K562 (cell line): Measurements from ENCODE around the gene ZDHHC11. TPM values are rescaled to one million over a fixed set of nuclear protein-coding genes. Genes with fewer than 3 reads are reported as not detected.

Source experiments
- ATAC-seq: fragments of 200-7000 bp; cut with Tn5 transposase; 3 replicates; pipeline ENCODE4 v1.9.1; 2020; ENCODE audit warnings: moderate library complexity
- BruUV-seq: library from RNA; stranded (reverse); fragments of 400-500 nt; replicated peaks from 2 replicates; lab custom pipeline; 2021; lab: Mats Ljungman, UMichigan
- CTCF ChIA-PET: fragments of 300-600 bp; formaldehyde crosslinking; extraction: SDS; loops from one replicate; lab custom pipeline; 2021; ENCODE audit warnings: low intra/inter-chr PET ratio; lab: Yijun Ruan, JAX
- POLR2A ChIA-PET: fragments of 300-600, 350-650 bp; sonication (Branson Sonifier 250); formaldehyde crosslinking; extraction: SDS; loops from one replicate; lab custom pipeline; 2021; ENCODE audit warnings: antibody characterized with exemption, inconsistent platforms; lab: Yijun Ruan, JAX
- DNase-seq, 4 experiments: peaks; one replicate each; pipeline versions ENCODE4 v3.0.0 to v3.0.0-alpha.2; 2011 to 2018; ENCODE audit warnings: low spot score in 3 of 4, mixed read lengths in 3 of 4; ENCODE audit errors: extremely low read depth in 1 of 4
- FAIRE-seq: peaks from 2 replicates; lab custom pipeline; 2011; peaks lifted over from hg19 to GRCh38; lab: Jason Lieb, UNC
- H2AFZ ChIP-seq: 2 replicates; pipeline ENCODE4 v1.6.0; 2011; ENCODE audit warnings: low read depth, low read length, control low read depth, inconsistent platforms
- H3K27ac ChIP-seq: fragments of 200-600 bp; 3 replicates; pipeline ENCODE4 v1.8.0; 2011; ENCODE audit warnings: low read depth, mild to moderate bottlenecking, control low read depth, inconsistent platforms, low read length, moderate library complexity, mixed read lengths; ENCODE audit errors: extremely low read depth
- H3K27me3 ChIP-seq, 2 experiments: fragments of 300-600 bp in 1 of 2; 2 replicates in 1 of 2; 3 replicates in 1 of 2; pipeline versions ENCODE4 v1.6.0 to v1.8.0; 2011; ENCODE audit warnings: inconsistent platforms in 2 of 2, low read length in 2 of 2, mild to moderate bottlenecking in 1 of 2, mixed read lengths in 1 of 2, moderate library complexity in 1 of 2; ENCODE audit not compliant: control insufficient read depth in 2 of 2, insufficient read depth in 2 of 2
- H3K36me3 ChIP-seq: fragments of 300-600 bp; 3 replicates; pipeline ENCODE4 v1.8.0; 2011; ENCODE audit warnings: mild to moderate bottlenecking, low read length, inconsistent platforms; ENCODE audit not compliant: control insufficient read depth, insufficient read depth
- H3K4me1 ChIP-seq, 2 experiments: fragments of 200-600 bp in 1 of 2; replicated peaks in 1 of 2; 2 replicates in 1 of 2; 3 replicates in 1 of 2; pipeline versions ENCODE4 v1.5.1 to v1.8.0; 2011; ENCODE audit warnings: inconsistent platforms in 2 of 2, low read length in 2 of 2, mild to moderate bottlenecking in 1 of 2, mixed read lengths in 1 of 2, moderate library complexity in 1 of 2; ENCODE audit not compliant: control insufficient read depth in 2 of 2, insufficient read depth in 2 of 2
- H3K4me2 ChIP-seq: 2 replicates; pipeline ENCODE4 v1.6.1; 2011; ENCODE audit warnings: low read length, control low read depth, inconsistent platforms, mixed read lengths; ENCODE audit not compliant: insufficient read depth
- H3K4me3 ChIP-seq: fragments of 200-600 bp; sonication (generic), shearing (Covaris generic); 2 replicates; pipeline ENCODE4 v1.5.1; 2016; ENCODE audit warnings: control low read depth, inconsistent platforms
- H3K79me2 ChIP-seq: fragments of 200-600 bp; 3 replicates; pipeline ENCODE4 v1.8.0; 2011; ENCODE audit warnings: low read length, inconsistent platforms; ENCODE audit not compliant: control insufficient read depth, insufficient read depth
- H3K9ac ChIP-seq, 2 experiments: 2 replicates each; pipeline versions ENCODE4 v1.6.0 to v1.6.1; 2011; ENCODE audit warnings: low read depth in 2 of 2, low read length in 2 of 2, control low read depth in 1 of 2, inconsistent platforms in 1 of 2, mild to moderate bottlenecking in 1 of 2, mixed read lengths in 1 of 2; ENCODE audit not compliant: insufficient read depth in 1 of 2
- H3K9me1 ChIP-seq: one replicate; pipeline ENCODE4 v1.6.0; 2011; ENCODE audit warnings: inconsistent platforms, mild to moderate bottlenecking, low read length, moderate library complexity; ENCODE audit not compliant: control insufficient read depth, insufficient read depth
- H3K9me3 ChIP-seq: replicated peaks from 2 replicates; pipeline ENCODE4 v1.5.1; 2011; ENCODE audit warnings: low read depth, low read length, inconsistent platforms; ENCODE audit not compliant: control insufficient read depth, insufficient read depth
- H4K20me1 ChIP-seq: replicated peaks from 2 replicates; pipeline ENCODE4 v1.6.1; 2011; ENCODE audit warnings: low read length, inconsistent platforms, mixed read lengths; ENCODE audit not compliant: control insufficient read depth, insufficient read depth
- MAFF ChIP-seq: IDR thresholded peaks from 2 replicates; pipeline ENCODE4 v1.6.1; 2012; ENCODE audit warnings: low read length, improper control_type of control experiment
- RBFOX2 ChIP-seq: fragments of 200-400 bp; formaldehyde crosslinking; IDR thresholded peaks from 2 replicates; pipeline ENCODE4 v1.6.1; 2017; ENCODE audit warnings: low read depth, mild to moderate bottlenecking, low read length, moderate library complexity
- RBM22 ChIP-seq: fragments of 200-400 bp; formaldehyde crosslinking; IDR thresholded peaks from 2 replicates; pipeline ENCODE4 v1.6.1; 2018; ENCODE audit warnings: low read length, low read depth; ENCODE audit not compliant: poor library complexity, severe bottlenecking
- TEAD1 ChIP-seq, 2 experiments: fragments of 450-650 bp in 1 of 2; sonication (generic) in 1 of 2; formaldehyde crosslinking; IDR thresholded peaks; 2 replicates each; pipeline versions ENCODE4 v1.4.0 to v1.8.0; 2020 to 2022; ENCODE audit warnings: mild to moderate bottlenecking in 2 of 2, missing genetic modification reagents in 1 of 2
- ZBTB34 ChIP-seq: fragments of 250-450 bp; sonication (Bioruptor Pico); IDR thresholded peaks from 2 replicates; pipeline ENCODE4 v1.8.0; 2021; ENCODE audit warnings: mild to moderate bottlenecking, moderate library complexity
- ZNF134 ChIP-seq: fragments of 250-450 bp; sonication (Bioruptor Pico); conservative IDR thresholded peaks from 2 replicates; pipeline ENCODE4 v1.4.0; 2020
- ZNF551 ChIP-seq: fragments of 250-450 bp; sonication (Bioruptor Pico); IDR thresholded peaks from 2 replicates; pipeline ENCODE4 v1.5.0; 2021; ENCODE audit warnings: mild to moderate bottlenecking, moderate library complexity
- WGBS: fragments of 100-300 bp; shearing (Covaris generic); methylation state at CpG from one replicate; pipeline ENCODE4 v1.1.6; 2016; ENCODE audit warnings: low coverage, mixed read lengths; ENCODE audit not compliant: insufficient coverage; ENCODE audit errors: missing lambda C conversion rate; 5-methylcytosine and 5-hydroxymethylcytosine counted together
- in situ Hi-C: fragments of 300-500 bp; cut with MboI; formaldehyde crosslinking; loops from 4 replicates; pipeline ENCODE4 v1.15.0; 2018; ENCODE audit warnings: inconsistent platforms, mixed read lengths
- intact Hi-C: fragments of 100-400 bp; cut with micrococcal nuclease; formaldehyde crosslinking; loops from 2 replicates; pipeline ENCODE4 v1.14.2; 2022
- polyA plus RNA-seq, 8 experiments: library from polyadenylated mRNA; depleted of rRNA in 4 of 8; stranded (reverse) in 5 of 8; unstranded in 3 of 8; fragments of >200 nt; fragmentation: Nextera tagmentation in 2 of 8; fragmentation: Illumina TruSeq in 1 of 8; extraction: Ambion mirVana in 2 of 8; extraction: Trizol in 1 of 8; gene quantifications; 2 replicates each; pipeline versions ENCODE4 v1.2.1 to v1.2.3, GENCODE V29; 2011 to 2014; ENCODE audit warnings: inconsistent platforms in 1 of 8, missing spikeins in 1 of 8
- total RNA-seq, 7 experiments: library from RNA; depleted of rRNA in 6 of 7; stranded (reverse); fragments of >200 nt in 6 of 7; fragmentation: Illumina TruSeq in 2 of 7; extraction: Trizol in 2 of 7; gene quantifications; 2 replicates each; pipeline versions ENCODE4 v1.2.1 to v1.2.3, GENCODE V29; 2011 to 2021; ENCODE audit warnings: low replicate concordance in 1 of 7

The ZDHHC11 gene
- total and polyA plus RNA-seq, 9 of the 15 experiments (the other 6 are each of a cell fraction or from before 2014, with no cell fraction given) = 0.07 to 2.3 (median 0.52) TPM

GRCh38 chr5:888638-889035, 37.9 kb upstream of the ZDHHC11 start:
- H4K20me1 ChIP-seq = peaks cover 16% of the 10 kb centered on the region; the same call in 1 of the 2 replicates
- H3K79me2 ChIP-seq = peaks cover 100% of the 10 kb centered on the region
- peaks cover 13 to 40% of the 10 kb centered on the region in 2 experiments; a peak in 4 of 5 replicates for H3K4me1 ChIP-seq
- FAIRE-seq = no peak
- H2AFZ ChIP-seq = no peak overlapping the region
- 0 out of 2 replicates have a peak, but pooled peaks have one; percentile 7 for TF ChIP-seq RBFOX2
- TF ChIP-seq TEAD1 (CRISPR knock-in tag; IDR thresholded peaks at IDR 0.05) = no peak
- TF ChIP-seq MAFF = no peak
- TF ChIP-seq ZBTB34 (CRISPR knock-in tag) = no peak
- no peak for TF ChIP-seq ZNF134 (CRISPR knock-in tag)
- TF ChIP-seq RBM22 = no peak
- TF ChIP-seq ZNF551 = no peak
- no peak overlapping the region for H3K4me2 ChIP-seq
- H3K27ac ChIP-seq = no peak overlapping the region
- no peak overlapping the region for H3K4me3 ChIP-seq
- POLR2A ChIA-PET = interaction anchor here (0.6 kb wide), 1 partner anchor 572 kb away, joined by 4 read pairs; no protein-coding TSS in a partner anchor
- intact Hi-C loops (no loop called here), in situ Hi-C loops (no loop called here)
- H3K27me3 ChIP-seq = no peaks in the 10 kb centered on the region
- DNase-seq = no peak
- WGBS = 97% methylated on average over 11 of the region's 11 CpGs
- H3K9ac ChIP-seq = no peak overlapping the region
- ATAC-seq = no peak
- CTCF ChIA-PET = no interaction called here
- H3K9me3 ChIP-seq = no peaks in the 10 kb centered on the region
- no peaks in the 10 kb centered on the region for H3K9me1 ChIP-seq
- BruUV-seq = no TSS peak
- H3K36me3 ChIP-seq = peaks cover 82% of the 10 kb centered on the region
